Activated T-helper 2 cell treated with anti-CD3 and anti-CD28 coated beads, Interferon-gamma antibody, Interleukin-2, Interleukin-4, amounts not matched to agents 10 μg/mL and 5 μg/mL and 100 μg/mL, durations not matched to agents 14 hours and 24 hours and 36 hours (primary cell): ENCODE data around the gene DNAJC3. TPM values are rescaled to one million over a fixed set of nuclear protein-coding genes. Genes with fewer than 3 reads are reported as not detected.
"Not testable (repeated sequence)": the region's sequence is repeated elsewhere in the genome, so short reads cannot be mapped to it uniquely, and the experiment has no call there.

ENCODE experiments used
- DNase-seq: peaks from one replicate; pipeline ENCODE4 v3.0.0; 2021; ENCODE audit warnings: low spot score
- H3K27ac Mint-ChIP-seq: one replicate; pipeline ENCODE4 v1.8.0; 2021; ENCODE audit warnings: mixed read lengths
- H3K27me3 Mint-ChIP-seq: one replicate; pipeline ENCODE4 v1.8.0; 2021; ENCODE audit warnings: low read depth, mixed read lengths
- H3K36me3 Mint-ChIP-seq: one replicate; pipeline ENCODE4 v1.8.0; 2021; ENCODE audit warnings: low read depth, mixed read lengths
- H3K4me1 Mint-ChIP-seq: one replicate; pipeline ENCODE4 v1.8.0; 2021; ENCODE audit warnings: low read depth, mixed read lengths
- H3K4me3 Mint-ChIP-seq: one replicate; pipeline ENCODE4 v1.8.0; 2021; ENCODE audit warnings: low read depth, mild to moderate bottlenecking, moderate library complexity, mixed read lengths
- H3K9me3 Mint-ChIP-seq: one replicate; pipeline ENCODE4 v1.8.0; 2021; ENCODE audit warnings: mixed read lengths
- intact Hi-C: fragments of 100-400 bp; cut with micrococcal nuclease; formaldehyde crosslinking; loops from one replicate; pipeline ENCODE4 v1.15.1; 2023
- total RNA-seq: library from RNA; stranded (reverse); gene quantifications from 2 replicates; pipeline ENCODE4 v1.2.3, GENCODE V29; 2022

The DNAJC3 gene
- total RNA-seq, 1 donor from 2014 or later = 28.1 TPM

GRCh38 chr13:95708811-95709500 lies 32.0 kb downstream of the DNAJC3 start:
- H3K4me3 Mint-ChIP-seq = no peak overlapping the region

GRCh38 chr13:95710313-95710712 lies 33.4 kb downstream of the DNAJC3 start:
- intact Hi-C loops = no loop called here
- peaks cover 14% of the 10 kb centered on the region for H3K4me1 Mint-ChIP-seq
- no peaks in the 10 kb centered on the region for H3K27me3 Mint-ChIP-seq
- H3K36me3 Mint-ChIP-seq = peaks cover 54% of the 10 kb centered on the region
- no peak overlapping the region for H3K27ac Mint-ChIP-seq
- peaks cover 14% of the 10 kb centered on the region for H3K9me3 Mint-ChIP-seq
- DNase-seq = no peak
- no peak overlapping the region for H3K4me3 Mint-ChIP-seq

More at GRCh38 chr13:95708811-95709500, 32.0 kb downstream of the DNAJC3 start:
- DNase-seq = no peak
- peaks cover 14% of the 10 kb centered on the region for H3K9me3 Mint-ChIP-seq
- H3K4me1 Mint-ChIP-seq = peaks cover 16% of the 10 kb centered on the region
- intact Hi-C loops = no loop called here
- H3K27ac Mint-ChIP-seq = no peak overlapping the region
- peaks cover 50% of the 10 kb centered on the region for H3K36me3 Mint-ChIP-seq
- no peaks in the 10 kb centered on the region for H3K27me3 Mint-ChIP-seq

- intact Hi-C loops, H3K4me3 Mint-ChIP-seq: not testable (repeated sequence)
Measured at GRCh38 chr13:95712846-95713245, 35.9 kb downstream of the DNAJC3 start.

GRCh38 chr13:95713651-95714050 lies 36.7 kb downstream of the DNAJC3 start:
- no peaks in the 10 kb centered on the region for H3K4me1 Mint-ChIP-seq
- no peak overlapping the region for H3K4me3 Mint-ChIP-seq
- peaks cover 14% of the 10 kb centered on the region for H3K9me3 Mint-ChIP-seq
- no peak overlapping the region for H3K27ac Mint-ChIP-seq
- intact Hi-C loops = no loop called here
- H3K27me3 Mint-ChIP-seq = no peaks in the 10 kb centered on the region
- H3K36me3 Mint-ChIP-seq = peaks cover 70% of the 10 kb centered on the region
- DNase-seq = no peak

More at GRCh38 chr13:95712846-95713245, 35.9 kb downstream of the DNAJC3 start:
- not testable (repeated sequence) for H3K4me1 Mint-ChIP-seq, DNase-seq, H3K27me3 Mint-ChIP-seq, H3K27ac Mint-ChIP-seq
- Mint-ChIP-seq H3K36me3 (peaks cover 68% of the 10 kb centered on the region), H3K9me3 (peaks cover 14% of the 10 kb centered on the region)

GRCh38 chr13:95714142-95714832 lies 37.3 kb downstream of the DNAJC3 start:
- intact Hi-C loops = no loop called here
- no peak overlapping the region for H3K27ac Mint-ChIP-seq
- H3K36me3 Mint-ChIP-seq = peaks cover 74% of the 10 kb centered on the region
- DNase-seq = no peak
- no peaks in the 10 kb centered on the region for H3K4me1 Mint-ChIP-seq
- H3K27me3 Mint-ChIP-seq = no peaks in the 10 kb centered on the region
- no peak overlapping the region for H3K4me3 Mint-ChIP-seq
- peaks cover 14% of the 10 kb centered on the region for H3K9me3 Mint-ChIP-seq

GRCh38 chr13:95716231-95716630 lies 39.3 kb downstream of the DNAJC3 start:
- peaks cover 14% of the 10 kb centered on the region for H3K9me3 Mint-ChIP-seq
- H3K27ac Mint-ChIP-seq = no peak overlapping the region
- H3K36me3 Mint-ChIP-seq = peaks cover 60% of the 10 kb centered on the region
- H3K4me1 Mint-ChIP-seq = no peaks in the 10 kb centered on the region
- H3K27me3 Mint-ChIP-seq = no peaks in the 10 kb centered on the region
- H3K4me3 Mint-ChIP-seq = no peak overlapping the region
- intact Hi-C loops = no loop called here
- DNase-seq = no peak

GRCh38 chr13:95722241-95722640 lies 45.3 kb downstream of the DNAJC3 start:
- peaks cover 5% of the 10 kb centered on the region for H3K4me1 Mint-ChIP-seq
- peaks cover 4% of the 10 kb centered on the region for H3K9me3 Mint-ChIP-seq
- H3K36me3 Mint-ChIP-seq = peaks cover 43% of the 10 kb centered on the region
- intact Hi-C loops = loop anchor here (10.0 kb wide), 1 partner anchor 47 kb away; the partner anchor contains the start of gene DNAJC3
- no peak overlapping the region for H3K27ac Mint-ChIP-seq
- no peak for DNase-seq
- no peak overlapping the region for H3K4me3 Mint-ChIP-seq
- no peaks in the 10 kb centered on the region for H3K27me3 Mint-ChIP-seq

GRCh38 chr13:95723438-95723837 lies 46.5 kb downstream of the DNAJC3 start:
- intact Hi-C loops = loop anchor here (10.0 kb wide), 1 partner anchor 49 kb away; the partner anchor contains the start of gene DNAJC3
- Mint-ChIP-seq H3K9me3 (peaks cover 4% of the 10 kb centered on the region), H3K4me3 (no peak overlapping the region), H3K27me3 (no peaks in the 10 kb centered on the region), H3K4me1 (peaks cover 5% of the 10 kb centered on the region), H3K36me3 (peaks cover 38% of the 10 kb centered on the region), H3K27ac (no peak overlapping the region)
- no peak for DNase-seq

- no peak for DNase-seq
- H3K4me3 Mint-ChIP-seq = no peak overlapping the region
- peaks cover 36% of the 10 kb centered on the region for H3K36me3 Mint-ChIP-seq
- intact Hi-C loops = loop anchor here (10.0 kb wide), 1 partner anchor 49 kb away; the partner anchor contains the start of gene DNAJC3
- H3K9me3 Mint-ChIP-seq = peaks cover 5% of the 10 kb centered on the region
- H3K27me3 Mint-ChIP-seq = no peaks in the 10 kb centered on the region
- H3K4me1 Mint-ChIP-seq = peaks cover 5% of the 10 kb centered on the region
- no peak overlapping the region for H3K27ac Mint-ChIP-seq
Measured at GRCh38 chr13:95724252-95724651, 47.3 kb downstream of the DNAJC3 start.

GRCh38 chr13:95726876-95727275 lies 49.9 kb downstream of the DNAJC3 start:
- intact Hi-C loops = loop anchor here (10.0 kb wide), 1 partner anchor 52 kb away; the partner anchor contains the start of gene DNAJC3
- DNase-seq = no peak
- H3K27me3 Mint-ChIP-seq = no peaks in the 10 kb centered on the region
- peaks cover 5% of the 10 kb centered on the region for H3K4me1 Mint-ChIP-seq
- peaks cover 24% of the 10 kb centered on the region for H3K9me3 Mint-ChIP-seq
- H3K27ac Mint-ChIP-seq = no peak overlapping the region
- peaks cover 61% of the 10 kb centered on the region for H3K36me3 Mint-ChIP-seq
- H3K4me3 Mint-ChIP-seq = no peak overlapping the region

- H3K4me1 Mint-ChIP-seq = no peaks in the 10 kb centered on the region
- peaks cover 44% of the 10 kb centered on the region for H3K9me3 Mint-ChIP-seq
- no peak overlapping the region for H3K4me3 Mint-ChIP-seq
- DNase-seq = no peak
- H3K27ac Mint-ChIP-seq = no peak overlapping the region
- intact Hi-C loops = loop anchor here (10.0 kb wide), 1 partner anchor 54 kb away; the partner anchor contains the start of gene DNAJC3
- peaks cover 73% of the 10 kb centered on the region for H3K36me3 Mint-ChIP-seq
- no peaks in the 10 kb centered on the region for H3K27me3 Mint-ChIP-seq
Measured at GRCh38 chr13:95728957-95729356, 52.0 kb downstream of the DNAJC3 start.

GRCh38 chr13:95734124-95734523 lies 57.2 kb downstream of the DNAJC3 start:
- no peaks in the 10 kb centered on the region for H3K27me3 Mint-ChIP-seq
- intact Hi-C loops = no loop called here
- H3K4me1 Mint-ChIP-seq = no peaks in the 10 kb centered on the region
- DNase-seq = no peak
- H3K9me3 Mint-ChIP-seq = peaks cover 46% of the 10 kb centered on the region
- no peak overlapping the region for H3K27ac Mint-ChIP-seq
- H3K4me3 Mint-ChIP-seq = no peak overlapping the region
- H3K36me3 Mint-ChIP-seq = peaks cover 56% of the 10 kb centered on the region
